ENCODE data around the gene CLEC4E. TPM values are rescaled to one million over a fixed set of nuclear protein-coding genes. Genes with fewer than 3 reads are reported as not detected.
A peak's percentile ranks its signal among the peaks of the same experiment; 100 is the strongest.

The CLEC4E gene
- total and polyA plus RNA-seq, 7 donors: 0.46 to 5.4 (median 2.0) TPM

GRCh38 chr12:8549381-8549780 is 8.7 kb upstream of the CLEC4E start:
- DNase-seq: no peak
- no peaks in the 10 kb centered on the region for H3K36me3 ChIP-seq
- no peak overlapping the region for H3K27ac ChIP-seq
- intact Hi-C loops (cut with DNase I): loop anchor here (5.0 to 10.0 kb wide), 2 partner anchors 345 to 488 kb away; no protein-coding TSS in a partner anchor
- no peak for TF ChIP-seq CTCF (IDR thresholded peaks at IDR 0.05)
- TF ChIP-seq POLR2A (IDR thresholded peaks at IDR 0.05): no peak
- no peak for TF ChIP-seq EP300 (IDR thresholded peaks at IDR 0.05)
- no peak for TF ChIP-seq POLR2AphosphoS5 (IDR thresholded peaks at IDR 0.05)
- 82 to 87% methylated on average over 5 of the region's 5 CpGs for WGBS, 2 donors
- no peaks in the 10 kb centered on the region for H3K4me1 ChIP-seq
- no peaks in the 10 kb centered on the region for H3K9me3 ChIP-seq
- H3K27me3 ChIP-seq: no peaks in the 10 kb centered on the region
- H3K4me3 ChIP-seq: no peak overlapping the region

- H3K27me3 ChIP-seq: peaks cover 0 to 6% (median 0%) of the 10 kb centered on the region in 3 donors
- no peaks in the 10 kb centered on the region for H3K36me3 ChIP-seq
- TF ChIP-seq EP300 (IDR thresholded peaks at IDR 0.05) (no peak), POLR2A (IDR thresholded peaks at IDR 0.05) (no peak), POLR2AphosphoS5 (IDR thresholded peaks at IDR 0.05) (no peak), CTCF (IDR thresholded peaks at IDR 0.05) (no peak)
- intact Hi-C loops (cut with DNase I): loop anchor here (5.0 to 10.0 kb wide), 2 partner anchors 347 to 489 kb away; no protein-coding TSS in a partner anchor
- no peak overlapping the region for H3K4me3 ChIP-seq
- H3K9me3 ChIP-seq: no peaks in the 10 kb centered on the region
- WGBS, 2 donors: 92% methylated on average over 2 of the region's 2 CpGs
- no peak for DNase-seq
- no peak overlapping the region for H3K27ac ChIP-seq
- no peaks in the 10 kb centered on the region for H3K4me1 ChIP-seq
Measured at GRCh38 chr12:8548192-8548591, 7.5 kb upstream of the CLEC4E start.

GRCh38 chr12:8547645-8548044 is 6.9 kb upstream of the CLEC4E start:
- intact Hi-C loops (cut with DNase I): loop anchor here (5.0 to 10.0 kb wide), 2 partner anchors 347 to 490 kb away; no protein-coding TSS in a partner anchor
- WGBS, 2 donors: 84 to 92% methylated on average over 2 of the region's 2 CpGs

GRCh38 chr12:8546591-8546990 is 5.9 kb upstream of the CLEC4E start:
- Histone ChIP-seq H3K27me3 (peaks cover 0 to 6% (median 0%) of the 10 kb centered on the region in 3 donors), H3K4me3 (no peak overlapping the region), H3K36me3 (no peaks in the 10 kb centered on the region), H3K27ac (no peak overlapping the region), H3K4me1 (no peaks in the 10 kb centered on the region), H3K9me3 (no peaks in the 10 kb centered on the region)
- WGBS, 2 donors: 69 to 74% methylated on average over 3 of the region's 3 CpGs
- no peak for TF ChIP-seq POLR2A (IDR thresholded peaks at IDR 0.05)
- TF ChIP-seq EP300 (IDR thresholded peaks at IDR 0.05): no peak
- no peak for TF ChIP-seq CTCF (IDR thresholded peaks at IDR 0.05)
- no peak for TF ChIP-seq POLR2AphosphoS5 (IDR thresholded peaks at IDR 0.05)
- DNase-seq: no peak
- intact Hi-C loops (cut with DNase I): loop anchor here (5.0 to 10.0 kb wide), 2 partner anchors 348 to 491 kb away; no protein-coding TSS in a partner anchor

More at GRCh38 chr12:8547645-8548044, 6.9 kb upstream of the CLEC4E start:
- Histone ChIP-seq H3K4me1 (no peaks in the 10 kb centered on the region), H3K27me3 (peaks cover 0 to 6% (median 0%) of the 10 kb centered on the region in 3 donors), H3K27ac (no peak overlapping the region), H3K36me3 (no peaks in the 10 kb centered on the region), H3K4me3 (no peak overlapping the region), H3K9me3 (no peaks in the 10 kb centered on the region)
- no peak for DNase-seq
- TF ChIP-seq POLR2A (IDR thresholded peaks at IDR 0.05) (no peak), CTCF (IDR thresholded peaks at IDR 0.05) (no peak), EP300 (IDR thresholded peaks at IDR 0.05) (no peak), POLR2AphosphoS5 (IDR thresholded peaks at IDR 0.05) (no peak)

- no peaks in the 10 kb centered on the region for H3K4me1 ChIP-seq
- no peaks in the 10 kb centered on the region for H3K9me3 ChIP-seq
- intact Hi-C loops (cut with DNase I): loop anchor here (10.0 kb wide), 1 partner anchor 351 kb away; no protein-coding TSS in a partner anchor
- no peak overlapping the region for H3K4me3 ChIP-seq
- TF ChIP-seq CTCF (IDR thresholded peaks at IDR 0.05): peak; percentile 39 to 86 (median 66)
- TF ChIP-seq EP300 (IDR thresholded peaks at IDR 0.05): no peak
- H3K27me3 ChIP-seq: peaks cover 0 to 6% (median 0%) of the 10 kb centered on the region in 3 donors
- WGBS, 2 donors: 0 to 1% methylated on average over 3 of the region's 3 CpGs
- H3K36me3 ChIP-seq: no peaks in the 10 kb centered on the region
- DNase-seq: no peak
- H3K27ac ChIP-seq: no peak overlapping the region
Measured at GRCh38 chr12:8544295-8544694, 3.6 kb upstream of the CLEC4E start.

Data from sigmoid colon (tissue), 7 donors.